ENCODE results near the gene ADARB1. TPM values are rescaled to one million over a fixed set of nuclear protein-coding genes. Genes with fewer than 3 reads are reported as not detected.

ADARB1 gene
- total and polyA plus RNA-seq, 2 experiments from 2014 or later: 16.0 to 17.3 TPM

DNA sequence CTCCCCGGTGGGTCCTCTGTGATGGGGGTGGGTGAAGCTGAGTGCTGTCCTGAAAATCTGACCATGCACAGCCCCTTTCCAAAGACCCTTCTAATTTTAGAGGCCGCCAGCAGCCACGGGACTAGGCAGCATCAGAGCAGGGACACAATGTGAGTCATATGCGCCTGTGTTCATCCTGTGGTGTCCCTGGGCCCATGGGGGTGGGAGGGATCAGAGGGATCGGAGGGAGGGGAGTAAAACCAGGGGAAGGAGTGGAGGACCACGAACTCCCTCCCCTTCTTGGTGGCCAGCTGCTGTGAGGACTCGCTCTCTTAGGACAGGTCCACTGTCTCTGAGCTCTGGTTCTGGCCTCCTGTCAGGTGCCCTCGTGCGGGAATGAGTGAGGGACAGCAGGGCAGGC lies 61.5 kb downstream of the ADARB1 start:
- no peaks in the 10 kb centered on the region for H4K20me1 ChIP-seq (ENCODE audit: insufficient read depth, poor library complexity, severe bottlenecking)
- H3K79me2 ChIP-seq: no peaks in the 10 kb centered on the region
- no peaks in the 10 kb centered on the region for H3K9me2 ChIP-seq (replicated peaks; ENCODE audit: insufficient read depth)
- no peaks in the 10 kb centered on the region for H3K27me3 ChIP-seq
- 87% methylated on average over 8 of the region's 9 CpGs for WGBS (ENCODE audit: low lambda C conversion rate, missing lambda C conversion rate)
- no peaks in the 10 kb centered on the region for H3K9me3 ChIP-seq (ENCODE audit: low read depth)
- H3K36me3 ChIP-seq (replicated peaks; ENCODE audit: insufficient read depth, low read depth): no peaks in the 10 kb centered on the region
- no peak overlapping the region for H3K27ac ChIP-seq
- DNase-seq (ENCODE audit: low spot score): no peak
- no peak overlapping the region for H3K4me2 ChIP-seq
- no peak overlapping the region for H3K4me3 ChIP-seq
- H3K4me1 ChIP-seq (ENCODE audit: insufficient read depth): peaks cover 3% of the 10 kb centered on the region
- TF ChIP-seq EZH2 (IDR thresholded peaks at IDR 0.05; ENCODE audit: borderline replicate concordance): no peak
- TF ChIP-seq, protein P1, sequence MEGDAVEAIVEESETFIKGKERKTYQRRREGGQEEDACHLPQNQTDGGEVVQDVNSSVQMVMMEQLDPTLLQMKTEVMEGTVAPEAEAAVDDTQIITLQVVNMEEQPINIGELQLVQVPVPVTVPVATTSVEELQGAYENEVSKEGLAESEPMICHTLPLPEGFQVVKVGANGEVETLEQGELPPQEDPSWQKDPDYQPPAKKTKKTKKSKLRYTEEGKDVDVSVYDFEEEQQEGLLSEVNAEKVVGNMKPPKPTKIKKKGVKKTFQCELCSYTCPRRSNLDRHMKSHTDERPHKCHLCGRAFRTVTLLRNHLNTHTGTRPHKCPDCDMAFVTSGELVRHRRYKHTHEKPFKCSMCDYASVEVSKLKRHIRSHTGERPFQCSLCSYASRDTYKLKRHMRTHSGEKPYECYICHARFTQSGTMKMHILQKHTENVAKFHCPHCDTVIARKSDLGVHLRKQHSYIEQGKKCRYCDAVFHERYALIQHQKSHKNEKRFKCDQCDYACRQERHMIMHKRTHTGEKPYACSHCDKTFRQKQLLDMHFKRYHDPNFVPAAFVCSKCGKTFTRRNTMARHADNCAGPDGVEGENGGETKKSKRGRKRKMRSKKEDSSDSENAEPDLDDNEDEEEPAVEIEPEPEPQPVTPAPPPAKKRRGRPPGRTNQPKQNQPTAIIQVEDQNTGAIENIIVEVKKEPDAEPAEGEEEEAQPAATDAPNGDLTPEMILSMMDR (IDR thresholded peaks at IDR 0.05; ENCODE audit: poor library complexity): no peak
- no peak for TF ChIP-seq EZH2phosphoT487 (IDR thresholded peaks at IDR 0.05; ENCODE audit: low read depth, severe bottlenecking, unreplicated experiment)
- H2AFZ ChIP-seq: no peak overlapping the region

DNA sequence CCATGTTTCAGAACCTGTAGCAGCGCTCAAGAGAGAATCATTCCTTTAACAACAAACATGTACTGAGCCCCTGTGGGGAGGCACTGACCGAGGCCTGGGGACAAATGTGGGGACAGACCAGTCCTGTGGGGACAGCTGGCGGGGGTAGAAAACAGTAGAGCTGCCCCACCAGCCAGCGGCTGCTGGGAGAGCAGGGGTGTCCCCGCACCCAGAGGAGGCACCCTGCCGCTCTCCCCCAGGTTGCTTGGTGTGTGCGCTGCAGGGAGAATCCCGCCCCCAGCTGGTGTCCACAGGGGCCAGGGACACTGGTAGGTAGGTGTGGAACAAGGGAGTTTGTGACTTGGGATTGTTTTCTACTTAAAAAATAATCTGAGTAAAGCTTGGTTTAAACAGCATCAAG lies 62.1 kb downstream of the ADARB1 start:
- no peak overlapping the region for H3K4me2 ChIP-seq
- 90% methylated on average over 8 of the region's 8 CpGs for WGBS (ENCODE audit: low lambda C conversion rate, missing lambda C conversion rate)
- no peaks in the 10 kb centered on the region for H3K9me3 ChIP-seq (ENCODE audit: low read depth)

DNA sequence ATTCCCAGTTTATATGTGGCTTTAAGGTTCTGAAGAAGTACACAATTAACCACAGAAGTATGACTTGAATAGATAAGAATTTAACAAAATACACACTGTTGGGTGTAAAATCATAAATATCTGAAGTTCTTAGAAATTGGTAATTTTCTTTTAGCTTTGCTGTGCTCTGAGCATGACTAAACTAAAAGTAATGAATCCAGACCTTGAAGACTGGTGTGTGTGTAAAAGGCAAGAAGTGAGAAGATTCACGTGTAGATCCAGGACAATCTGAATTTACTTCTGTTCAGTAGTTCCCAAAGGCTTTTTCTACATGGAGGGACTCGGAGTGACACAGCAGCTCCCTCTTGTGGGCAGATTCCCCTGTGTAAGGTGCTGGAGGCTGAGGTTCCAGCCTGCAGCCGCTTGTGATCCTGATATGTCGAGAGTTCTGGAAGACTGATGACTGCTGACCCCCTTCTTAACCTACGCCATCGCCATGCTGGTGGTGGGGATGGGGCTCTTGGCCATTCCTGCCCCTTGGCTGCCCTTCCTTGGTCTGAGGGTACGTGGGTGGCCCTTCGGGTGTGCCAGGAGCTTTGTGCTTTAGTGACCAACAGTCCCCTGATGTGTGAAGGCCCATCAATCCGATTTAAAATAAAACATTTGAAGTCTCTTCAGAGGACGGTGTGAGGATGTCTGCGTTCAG lies 62.7 kb downstream of the ADARB1 start:
- no peaks in the 10 kb centered on the region for H4K20me1 ChIP-seq (ENCODE audit: insufficient read depth, poor library complexity, severe bottlenecking)

More for the DNA sequence above, 62.1 kb downstream of the ADARB1 start:
- H3K9me2 ChIP-seq (replicated peaks; ENCODE audit: insufficient read depth): no peaks in the 10 kb centered on the region
- no peak for DNase-seq (ENCODE audit: low spot score)
- no peaks in the 10 kb centered on the region for H4K20me1 ChIP-seq (ENCODE audit: insufficient read depth, poor library complexity, severe bottlenecking)
- peak overlapping the region; percentile 18 for H3K27ac ChIP-seq
- peaks cover 3% of the 10 kb centered on the region for H3K4me1 ChIP-seq (ENCODE audit: insufficient read depth)
- no peak overlapping the region for H2AFZ ChIP-seq
- H3K79me2 ChIP-seq: no peaks in the 10 kb centered on the region
- no peaks in the 10 kb centered on the region for H3K36me3 ChIP-seq (replicated peaks; ENCODE audit: insufficient read depth, low read depth)
- no peak overlapping the region for H3K4me3 ChIP-seq
- no peaks in the 10 kb centered on the region for H3K27me3 ChIP-seq
- TF ChIP-seq, protein P1 (IDR thresholded peaks at IDR 0.05; ENCODE audit: poor library complexity): no peak
- no peak for TF ChIP-seq EZH2 (IDR thresholded peaks at IDR 0.05; ENCODE audit: borderline replicate concordance)
- no peak for TF ChIP-seq EZH2phosphoT487 (IDR thresholded peaks at IDR 0.05; ENCODE audit: low read depth, severe bottlenecking, unreplicated experiment)

More for the DNA sequence above, 62.7 kb downstream of the ADARB1 start:
- Histone ChIP-seq H3K79me2 (no peaks in the 10 kb centered on the region), H3K4me3 (no peak overlapping the region), H2AFZ (no peak overlapping the region), H3K9me2 (replicated peaks; ENCODE audit: insufficient read depth) (no peaks in the 10 kb centered on the region), H3K27me3 (no peaks in the 10 kb centered on the region), H3K36me3 (replicated peaks; ENCODE audit: insufficient read depth, low read depth) (no peaks in the 10 kb centered on the region), H3K27ac (peak overlapping the region; percentile 96), H3K4me1 (ENCODE audit: insufficient read depth) (peaks cover 3% of the 10 kb centered on the region), H3K4me2 (no peak overlapping the region), H3K9me3 (ENCODE audit: low read depth) (no peaks in the 10 kb centered on the region)
- DNase-seq (ENCODE audit: low spot score): peak; percentile 93
- 51% methylated on average over 10 of the region's 11 CpGs for WGBS (ENCODE audit: low lambda C conversion rate, missing lambda C conversion rate)
- TF ChIP-seq EZH2phosphoT487 (IDR thresholded peaks at IDR 0.05; ENCODE audit: low read depth, severe bottlenecking, unreplicated experiment) (no peak), EZH2 (IDR thresholded peaks at IDR 0.05; ENCODE audit: borderline replicate concordance) (no peak)
- TF ChIP-seq, protein P1 (IDR thresholded peaks at IDR 0.05; ENCODE audit: poor library complexity): peak; percentile 87
